Activated naive CD4-positive, alpha-beta T cell treated with Interleukin-2 at 50 U/mL for 16 hours (primary cell): ENCODE results near the gene SCIN.
"Not testable (repeated sequence)": the region's sequence is repeated elsewhere in the genome, so short reads cannot be mapped to it uniquely, and the experiment has no call there.

Source experiments
- DNase-seq: peaks from one replicate; pipeline ENCODE4 v3.0.0-alpha.2; 2020

SCIN gene

DNA sequence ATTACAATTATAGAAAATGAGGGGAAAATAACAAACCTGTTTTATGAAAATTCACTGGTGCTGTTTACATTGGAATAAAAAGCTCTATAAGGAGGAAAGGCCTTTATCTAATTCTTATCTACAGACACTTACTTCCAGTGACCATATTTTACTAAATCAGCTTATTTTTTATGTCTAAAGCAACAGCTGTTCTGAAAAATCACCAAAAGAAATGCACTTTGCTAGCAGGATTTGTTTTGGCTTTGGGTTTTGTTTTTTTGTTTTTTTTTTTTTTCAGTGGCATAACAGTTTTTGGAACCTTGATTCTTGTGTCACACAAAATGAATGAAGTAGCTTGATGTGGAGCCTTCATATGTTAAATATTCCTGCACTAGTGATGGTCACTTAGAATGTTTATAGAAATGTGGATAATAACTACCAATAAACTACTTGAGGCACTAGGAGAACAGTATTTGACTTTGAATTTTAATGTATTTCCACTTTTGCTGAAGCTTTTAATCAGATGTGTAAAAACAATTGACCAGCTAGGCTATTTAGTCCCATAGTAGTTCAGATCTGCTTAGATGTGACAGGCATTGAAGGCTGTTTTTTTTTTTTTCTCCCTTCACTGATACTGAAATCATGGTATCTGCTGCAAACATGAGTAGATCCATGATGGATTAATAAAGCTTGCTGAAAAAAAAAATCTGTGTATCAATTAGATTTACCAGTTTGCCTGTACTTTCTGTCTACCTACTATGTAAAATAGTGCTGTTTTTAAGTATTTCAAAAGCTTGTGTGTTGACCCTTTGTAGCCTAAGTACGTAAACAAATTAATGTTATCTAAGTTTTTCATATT is 119.7 kb downstream of the SCIN start:
- DNase-seq = no peak

DNA sequence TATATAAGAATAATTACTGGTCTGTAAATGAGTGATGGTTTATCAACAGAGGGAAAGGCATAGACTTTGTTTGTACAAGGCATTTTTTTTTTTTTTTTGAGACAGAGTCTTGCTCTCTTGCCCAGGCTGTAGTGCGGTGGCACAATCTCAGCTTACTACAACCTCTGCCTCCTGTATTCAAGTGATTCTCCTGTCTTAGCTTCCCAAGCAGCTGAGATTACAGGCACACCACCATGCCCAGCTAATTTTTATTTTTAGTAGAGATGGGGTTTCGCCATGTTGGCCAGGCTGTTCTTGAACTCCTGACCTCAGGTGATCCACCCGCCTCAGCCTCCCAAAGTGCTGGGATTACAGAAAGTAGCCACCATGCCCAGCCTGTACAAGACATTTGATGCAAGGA is 120.9 kb downstream of the SCIN start:
- DNase-seq = not testable (repeated sequence)

DNA sequence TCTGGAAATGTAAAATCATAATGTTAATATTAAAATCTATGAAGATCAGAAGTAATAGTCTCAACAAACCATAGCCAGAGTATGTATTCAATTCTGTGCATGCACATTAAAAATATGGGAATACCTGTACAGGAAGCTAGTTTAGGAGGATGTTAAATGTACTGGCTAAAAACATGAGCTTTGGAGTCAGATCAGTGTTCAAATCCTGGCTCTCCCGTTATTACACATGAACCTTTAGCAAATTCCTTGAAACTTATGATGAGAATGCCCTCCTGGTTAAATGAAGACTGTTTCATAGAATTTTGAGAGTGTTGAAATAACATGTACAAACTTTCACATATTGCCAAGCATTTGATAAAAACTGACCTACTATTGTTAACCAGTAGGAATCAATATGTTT is 121.5 kb downstream of the SCIN start:
- no peak for DNase-seq

DNA sequence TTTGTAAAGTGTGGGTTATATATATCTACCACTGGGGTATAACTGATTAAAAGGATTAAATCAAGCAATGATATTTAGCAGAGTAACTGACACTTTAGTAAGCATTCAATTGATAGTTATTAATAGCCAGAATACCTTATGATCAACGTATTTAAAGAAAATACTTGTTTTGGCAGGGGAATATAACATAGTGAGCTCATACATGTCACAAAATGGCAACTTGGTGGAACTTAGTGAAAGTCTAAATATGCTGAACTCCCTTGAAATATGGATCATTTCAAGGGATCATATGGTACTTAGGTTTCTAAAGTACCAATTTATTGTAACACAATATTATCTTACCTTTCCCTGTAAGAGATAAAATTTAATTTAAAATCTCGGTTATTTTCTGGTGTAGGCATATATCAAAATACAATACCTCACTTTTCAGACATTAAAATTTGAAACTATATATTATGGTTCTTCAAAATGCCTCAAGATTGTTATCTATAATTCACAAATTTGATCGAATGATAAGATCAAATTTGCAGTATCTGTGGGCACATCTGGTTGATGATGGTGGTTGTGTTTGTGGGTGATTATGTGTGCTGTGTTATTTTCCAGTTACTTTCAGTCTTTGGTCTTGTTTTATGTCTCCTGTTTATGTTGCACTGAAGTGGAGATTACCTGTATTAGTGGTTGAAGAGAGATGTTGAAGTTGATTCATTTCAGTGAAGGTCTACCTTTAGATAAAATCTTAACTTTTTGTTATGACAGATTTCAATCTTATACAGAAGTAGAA is 122.1 kb downstream of the SCIN start:
- no peak for DNase-seq

DNA sequence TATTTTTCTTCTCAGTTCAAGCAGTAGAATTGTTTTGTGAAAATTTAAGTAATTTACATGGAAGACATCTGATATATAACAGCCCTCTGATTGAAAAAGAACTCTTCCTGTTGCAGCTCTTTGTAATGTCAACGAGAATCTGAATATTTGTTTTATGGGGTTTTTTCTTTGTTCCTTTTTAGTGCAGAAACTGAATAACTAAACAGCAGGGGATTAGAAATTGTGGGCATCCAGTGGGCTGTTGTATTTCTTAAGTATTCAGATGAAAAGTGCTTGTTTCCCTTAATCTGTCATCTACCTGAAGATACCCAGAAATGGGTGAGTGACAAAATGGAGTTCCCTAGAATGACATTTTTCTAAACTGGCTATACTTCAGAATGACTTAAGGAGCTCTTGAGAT is 124.3 kb downstream of the SCIN start:
- no peak for DNase-seq

DNA sequence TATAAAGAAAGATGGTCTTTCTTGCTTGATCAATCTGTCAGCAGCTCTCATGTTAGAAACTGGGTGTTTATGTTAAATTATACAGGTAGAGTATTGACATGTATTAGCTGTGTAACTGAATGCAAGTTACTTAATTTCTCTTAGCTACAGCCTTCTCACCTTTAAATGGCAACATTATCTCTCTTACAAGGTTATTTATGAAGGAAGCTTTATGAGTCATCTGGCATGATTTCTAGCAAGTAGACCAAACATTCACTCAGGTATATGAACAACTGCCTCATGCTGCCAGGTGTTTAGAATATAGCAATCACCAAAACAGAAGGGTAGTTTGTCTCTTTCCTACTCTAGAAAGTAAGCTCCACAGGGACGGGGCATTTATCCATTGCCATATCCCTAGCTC is 125.4 kb downstream of the SCIN start:
- DNase-seq = no peak

DNA sequence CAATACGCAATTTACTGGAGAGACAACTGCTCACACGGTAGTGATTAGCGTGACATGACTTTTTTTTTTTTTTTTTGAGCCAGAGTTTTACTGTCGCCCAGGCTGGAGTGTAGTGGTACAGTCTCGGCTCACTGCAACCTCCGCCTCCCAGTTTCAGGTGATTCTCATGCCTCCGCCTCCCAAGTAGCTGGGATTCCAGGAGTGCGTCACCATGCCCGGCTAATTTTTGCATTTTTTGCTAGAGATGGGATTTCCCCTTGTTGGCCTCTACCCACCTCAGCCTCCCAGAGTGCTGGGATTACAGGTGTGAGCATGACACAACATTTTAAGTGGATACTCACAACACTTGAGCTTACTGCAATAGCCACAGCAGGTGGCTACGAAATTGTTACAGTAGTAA is 128.8 kb downstream of the SCIN start:
- no peak for DNase-seq

DNA sequence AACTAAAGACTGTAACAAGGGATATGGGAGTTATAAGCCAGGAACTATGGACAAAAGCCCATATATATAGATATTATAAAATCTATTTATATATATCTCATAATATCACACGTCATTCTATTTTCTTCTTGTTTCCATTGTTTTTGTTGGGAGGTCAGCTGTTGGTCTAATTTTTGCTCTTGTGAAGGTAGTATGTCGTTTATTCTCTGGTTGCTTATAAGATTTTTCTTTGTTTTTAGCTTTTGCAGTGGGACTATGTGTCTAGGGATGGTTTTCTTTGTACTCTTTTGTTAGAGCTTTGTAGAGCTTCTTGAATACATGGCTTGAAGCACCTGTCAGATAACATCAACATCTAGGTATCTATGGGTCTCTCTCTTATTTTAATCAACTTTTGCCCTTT is 130.9 kb downstream of the SCIN start:
- DNase-seq = no peak

DNA sequence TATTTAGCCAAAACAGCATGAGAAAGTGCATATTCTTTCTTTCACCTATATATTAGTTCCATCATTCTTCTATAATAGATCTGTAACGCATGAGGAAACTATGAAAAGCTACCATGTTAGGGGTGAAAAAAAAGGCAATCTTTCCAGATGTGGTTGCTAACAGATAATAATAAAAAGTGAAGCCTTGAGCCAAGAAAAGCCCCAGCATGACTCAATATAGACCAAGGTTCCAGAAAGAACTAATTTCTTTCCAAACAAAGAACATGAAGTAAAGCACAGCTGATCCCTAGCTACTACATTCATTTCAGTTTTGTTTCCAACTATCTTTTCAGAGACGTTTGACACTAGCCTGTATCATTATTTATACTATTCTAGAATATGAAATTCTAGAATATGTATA is 133.4 kb downstream of the SCIN start:
- DNase-seq = no peak

DNA sequence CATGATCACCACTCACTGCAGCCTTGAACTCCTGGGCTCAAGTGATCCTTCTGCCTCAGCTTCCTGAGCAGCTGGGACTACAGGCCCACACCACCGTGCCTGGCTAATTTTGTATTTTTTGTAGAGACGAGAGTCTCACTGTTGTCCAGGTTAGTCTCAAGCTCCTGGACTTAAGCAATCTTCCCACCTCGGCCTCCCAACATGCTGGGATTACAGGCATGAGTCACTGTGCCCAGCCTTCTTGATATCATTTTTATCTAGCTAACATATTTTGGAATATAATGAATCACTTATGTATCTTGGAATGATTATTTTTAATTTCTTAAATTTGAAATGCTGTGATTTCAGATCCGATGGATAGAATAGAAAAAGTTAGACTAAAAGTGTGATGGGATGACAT is 135.4 kb downstream of the SCIN start:
- DNase-seq = no peak

DNA sequence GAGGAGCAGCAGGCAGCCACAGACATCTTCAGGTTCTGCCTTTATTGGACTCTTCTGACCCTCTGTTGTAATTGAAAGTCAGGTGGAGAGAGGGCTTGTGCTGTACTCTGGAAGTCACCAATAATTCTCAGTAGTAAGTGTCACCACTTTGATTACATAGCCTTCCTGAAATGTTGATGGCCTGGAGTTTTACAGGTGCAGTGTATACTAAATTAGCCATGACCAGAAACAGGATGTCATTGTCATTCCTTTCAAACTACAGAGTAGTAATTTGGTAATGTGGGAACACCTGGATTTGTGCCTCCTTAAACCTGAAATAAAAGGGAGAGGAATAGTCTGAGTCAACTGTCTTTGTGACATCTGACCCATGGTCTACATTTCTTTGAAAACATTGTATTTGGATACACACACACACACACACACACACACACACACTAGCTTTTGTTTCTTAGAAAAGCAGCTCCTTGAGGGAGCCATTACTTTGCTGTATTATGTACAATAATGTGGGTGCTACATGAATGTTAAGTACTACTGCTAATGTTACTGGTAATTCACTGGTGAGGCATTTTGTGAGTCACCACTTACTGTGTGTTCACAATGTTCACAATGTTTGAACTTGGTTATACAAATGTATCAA is 136.5 kb downstream of the SCIN start:
- DNase-seq = no peak

DNA sequence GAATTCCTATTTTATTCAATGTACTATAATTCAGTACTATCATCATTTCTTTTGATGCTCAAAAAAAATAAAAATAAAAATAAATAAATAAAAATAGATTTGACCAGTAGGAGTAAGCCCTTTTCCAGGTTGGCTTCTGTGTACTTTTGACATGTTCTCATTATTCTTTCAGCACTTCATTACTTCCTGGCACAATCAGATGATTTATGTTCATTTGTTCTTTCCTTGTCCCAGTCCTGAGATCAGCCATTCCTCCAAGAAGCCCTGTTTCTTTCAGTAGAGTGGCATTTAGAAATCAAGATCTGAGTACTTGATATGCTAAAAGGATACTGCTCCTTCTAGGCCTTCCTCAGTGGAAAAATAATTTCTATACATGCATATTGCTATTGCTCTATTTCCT is 137.8 kb downstream of the SCIN start:
- no peak for DNase-seq
